HepG2 (cell line): ENCODE measurements around the gene COX6A2. TPM values are rescaled to one million over a fixed set of nuclear protein-coding genes. Genes with fewer than 3 reads are reported as not detected.
A peak's percentile ranks its signal among the peaks of the same experiment; 100 is the strongest.

Experiments used
- ARNT ChIP-seq: fragments of 450-650 bp; IDR thresholded peaks from 2 replicates; pipeline ENCODE4 v1.6.1; 2017
- FLYWCH1 ChIP-seq: sonication (generic); formaldehyde crosslinking; IDR thresholded peaks from 2 replicates; pipeline ENCODE4 v1.8.1; 2023; ENCODE audit warnings: mild to moderate bottlenecking, missing genetic modification reagents
- KLF15 ChIP-seq: sonication (generic); formaldehyde crosslinking; IDR thresholded peaks from 2 replicates; pipeline ENCODE4 v1.8.1; 2023; ENCODE audit warnings: borderline replicate concordance, mild to moderate bottlenecking, inconsistent platforms, missing genetic modification reagents, mixed read lengths
- PRMT3 ChIP-seq: sonication (generic); formaldehyde crosslinking; IDR thresholded peaks from 2 replicates; pipeline ENCODE4 v1.8.1; 2022; ENCODE audit warnings: low read depth, mild to moderate bottlenecking, moderate library complexity, missing genetic modification reagents, borderline replicate concordance
- RAD51 ChIP-seq: fragments of 450-650 bp; IDR thresholded peaks from 2 replicates; pipeline ENCODE4 v1.6.1; 2016; ENCODE audit warnings: borderline replicate concordance
- ZFP36L1 ChIP-seq: sonication (generic); formaldehyde crosslinking; IDR thresholded peaks from 2 replicates; pipeline ENCODE4 v1.8.0; 2022; ENCODE audit warnings: mild to moderate bottlenecking, missing genetic modification reagents, moderate library complexity
- ZNF24 ChIP-seq: fragments of 450-650 bp; IDR thresholded peaks from 2 replicates; pipeline ENCODE4 v1.6.1; 2017; ENCODE audit warnings: antibody characterized with exemption, mild to moderate bottlenecking
- ZNF3 ChIP-seq: IDR thresholded peaks from 2 replicates; pipeline ENCODE4 v1.7.0; 2017; ENCODE audit warnings: inconsistent platforms
- polyA plus RNA-seq, 8 experiments: library from polyadenylated mRNA; depleted of rRNA in 3 of 8; stranded (reverse) in 7 of 8; unstranded in 1 of 8; fragments of >200 nt; fragmentation: Illumina TruSeq in 4 of 8; extraction: Trizol in 4 of 8; gene quantifications; 2 replicates each; pipeline versions ENCODE4 v1.2.1 to v1.2.3, GENCODE V29; 2011 to 2016; ENCODE audit warnings: low read depth in 4 of 8, missing spikeins in 1 of 8, mixed read lengths in 1 of 8; ENCODE audit not compliant: insufficient read depth in 1 of 8
- total RNA-seq, 5 experiments: library from RNA; depleted of rRNA; stranded (reverse); fragments of >200 nt; fragmentation: Illumina TruSeq; extraction: Trizol; gene quantifications; 2 replicates each; pipeline ENCODE4 v1.2.3, GENCODE V29; 2016; ENCODE audit warnings: low read depth in 1 of 5
- TF ChIP-seq, protein P1 (sequence below): sonication (generic); formaldehyde crosslinking; IDR thresholded peaks from 2 replicates; pipeline ENCODE4 v1.9.0; 2022; ENCODE audit warnings: low read depth, missing genetic modification reagents
- TF ChIP-seq, protein P2 (sequence below): IDR thresholded peaks from 2 replicates; pipeline ENCODE4 v1.6.1; 2016; ENCODE audit warnings: low read depth, borderline replicate concordance
- TF ChIP-seq, protein P3 (sequence below): sonication (generic); formaldehyde crosslinking; IDR thresholded peaks from 2 replicates; pipeline ENCODE4 v1.8.1; 2023; ENCODE audit warnings: mild to moderate bottlenecking, missing genetic modification reagents
- TF ChIP-seq, protein P4 (sequence below): sonication (generic); formaldehyde crosslinking; IDR thresholded peaks from 2 replicates; pipeline ENCODE4 v1.5.0; 2020; ENCODE audit warnings: mild to moderate bottlenecking, missing genetic modification reagents

COX6A2 gene
- total and polyA plus RNA-seq, 2 of the 13 experiments (the other 11 are each of a cell fraction or from before 2014, with no cell fraction given) = not detected

DNA sequence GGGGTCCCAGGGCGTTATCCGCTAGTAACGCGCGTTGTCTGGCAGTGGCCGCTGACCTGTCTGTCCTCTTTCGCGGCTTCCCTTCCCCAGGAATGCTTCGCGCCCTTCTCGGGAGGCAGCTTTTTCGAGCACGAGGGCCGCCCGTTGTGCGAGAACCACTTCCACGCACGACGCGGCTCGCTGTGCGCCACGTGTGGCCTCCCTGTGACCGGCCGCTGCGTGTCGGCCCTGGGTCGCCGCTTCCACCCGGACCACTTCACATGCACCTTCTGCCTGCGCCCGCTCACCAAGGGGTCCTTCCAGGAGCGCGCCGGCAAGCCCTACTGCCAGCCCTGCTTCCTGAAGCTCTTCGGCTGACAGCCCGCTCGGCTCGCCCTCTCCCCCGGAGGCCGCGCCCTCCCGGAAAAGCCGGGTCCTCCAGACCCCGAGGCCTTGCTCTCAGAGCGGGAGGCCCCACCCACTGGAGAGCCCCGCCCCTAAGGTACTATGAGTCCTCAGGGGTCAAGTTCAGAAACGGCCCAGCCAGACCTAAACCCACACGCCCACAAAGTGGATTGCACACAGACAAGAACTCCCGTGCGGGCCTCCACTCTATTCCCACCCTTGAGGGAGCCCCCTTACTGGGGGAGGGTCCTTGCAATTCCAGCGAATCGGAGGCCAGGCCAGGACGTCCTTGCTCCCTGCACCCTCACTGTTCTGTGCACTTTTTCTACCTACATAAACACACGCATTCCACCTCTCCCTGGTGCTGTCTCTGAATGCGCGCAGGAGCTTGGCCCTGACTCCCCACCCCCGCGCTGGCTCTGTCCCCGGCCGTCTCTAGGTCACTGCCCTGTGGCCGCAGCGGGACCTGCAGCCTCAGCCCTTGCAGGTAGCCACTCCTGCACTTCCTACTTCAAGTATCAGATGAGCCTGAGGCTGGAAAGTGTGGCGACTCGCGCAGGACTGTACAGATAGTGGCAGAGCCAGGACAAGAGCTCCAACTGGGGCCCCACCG is 49.4 kb upstream of the COX6A2 start (continued):
- TF ChIP-seq ZFP36L1 (no peak), ZNF24 (no peak), KLF15 (CRISPR knock-in tag) (peak; percentile 81; the same call in 1 of the 2 replicates), PRMT3 (CRISPR knock-in tag) (no peak), FLYWCH1 (CRISPR knock-in tag) (no peak), ZNF3 (CRISPR knock-in tag) (no peak), ARNT (no peak), RAD51 (no peak)
- TF ChIP-seq, protein P1, sequence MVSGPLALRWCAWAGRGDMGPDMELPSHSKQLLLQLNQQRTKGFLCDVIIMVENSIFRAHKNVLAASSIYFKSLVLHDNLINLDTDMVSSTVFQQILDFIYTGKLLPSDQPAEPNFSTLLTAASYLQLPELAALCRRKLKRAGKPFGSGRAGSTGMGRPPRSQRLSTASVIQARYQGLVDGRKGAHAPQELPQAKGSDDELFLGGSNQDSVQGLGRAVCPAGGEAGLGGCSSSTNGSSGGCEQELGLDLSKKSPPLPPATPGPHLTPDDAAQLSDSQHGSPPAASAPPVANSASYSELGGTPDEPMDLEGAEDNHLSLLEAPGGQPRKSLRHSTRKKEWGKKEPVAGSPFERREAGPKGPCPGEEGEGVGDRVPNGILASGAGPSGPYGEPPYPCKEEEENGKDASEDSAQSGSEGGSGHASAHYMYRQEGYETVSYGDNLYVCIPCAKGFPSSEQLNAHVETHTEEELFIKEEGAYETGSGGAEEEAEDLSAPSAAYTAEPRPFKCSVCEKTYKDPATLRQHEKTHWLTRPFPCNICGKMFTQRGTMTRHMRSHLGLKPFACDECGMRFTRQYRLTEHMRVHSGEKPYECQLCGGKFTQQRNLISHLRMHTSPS (CRISPR knock-in tag) = peak; percentile 33; the same call in 1 of the 2 replicates
- TF ChIP-seq, protein P2, sequence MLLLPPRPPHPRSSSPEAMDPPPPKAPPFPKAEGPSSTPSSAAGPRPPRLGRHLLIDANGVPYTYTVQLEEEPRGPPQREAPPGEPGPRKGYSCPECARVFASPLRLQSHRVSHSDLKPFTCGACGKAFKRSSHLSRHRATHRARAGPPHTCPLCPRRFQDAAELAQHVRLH = peak; percentile 10; the same call in 1 of the 2 replicates
- TF ChIP-seq, protein P3, sequence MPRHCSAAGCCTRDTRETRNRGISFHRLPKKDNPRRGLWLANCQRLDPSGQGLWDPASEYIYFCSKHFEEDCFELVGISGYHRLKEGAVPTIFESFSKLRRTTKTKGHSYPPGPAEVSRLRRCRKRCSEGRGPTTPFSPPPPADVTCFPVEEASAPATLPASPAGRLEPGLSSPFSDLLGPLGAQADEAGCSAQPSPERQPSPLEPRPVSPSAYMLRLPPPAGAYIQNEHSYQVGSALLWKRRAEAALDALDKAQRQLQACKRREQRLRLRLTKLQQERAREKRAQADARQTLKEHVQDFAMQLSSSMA = peak; percentile 74; the same call in 1 of the 2 replicates
- TF ChIP-seq, protein P4, sequence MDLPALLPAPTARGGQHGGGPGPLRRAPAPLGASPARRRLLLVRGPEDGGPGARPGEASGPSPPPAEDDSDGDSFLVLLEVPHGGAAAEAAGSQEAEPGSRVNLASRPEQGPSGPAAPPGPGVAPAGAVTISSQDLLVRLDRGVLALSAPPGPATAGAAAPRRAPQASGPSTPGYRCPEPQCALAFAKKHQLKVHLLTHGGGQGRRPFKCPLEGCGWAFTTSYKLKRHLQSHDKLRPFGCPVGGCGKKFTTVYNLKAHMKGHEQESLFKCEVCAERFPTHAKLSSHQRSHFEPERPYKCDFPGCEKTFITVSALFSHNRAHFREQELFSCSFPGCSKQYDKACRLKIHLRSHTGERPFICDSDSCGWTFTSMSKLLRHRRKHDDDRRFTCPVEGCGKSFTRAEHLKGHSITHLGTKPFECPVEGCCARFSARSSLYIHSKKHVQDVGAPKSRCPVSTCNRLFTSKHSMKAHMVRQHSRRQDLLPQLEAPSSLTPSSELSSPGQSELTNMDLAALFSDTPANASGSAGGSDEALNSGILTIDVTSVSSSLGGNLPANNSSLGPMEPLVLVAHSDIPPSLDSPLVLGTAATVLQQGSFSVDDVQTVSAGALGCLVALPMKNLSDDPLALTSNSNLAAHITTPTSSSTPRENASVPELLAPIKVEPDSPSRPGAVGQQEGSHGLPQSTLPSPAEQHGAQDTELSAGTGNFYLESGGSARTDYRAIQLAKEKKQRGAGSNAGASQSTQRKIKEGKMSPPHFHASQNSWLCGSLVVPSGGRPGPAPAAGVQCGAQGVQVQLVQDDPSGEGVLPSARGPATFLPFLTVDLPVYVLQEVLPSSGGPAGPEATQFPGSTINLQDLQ (CRISPR knock-in tag) = no peak
